Vagina (tissue), 2 donors: ENCODE measurements around the gene PRRT4.

ENCODE experiments used
- POLR2A ChIP-seq, 2 donors: fragments of 450-650 bp; IDR thresholded peaks; one replicate each; pipeline ENCODE4 v1.6.1; 2017; ENCODE audit warnings: antibody characterized with exemption in 2 of 2, mild to moderate bottlenecking in 2 of 2, moderate library complexity in 2 of 2
- POLR2AphosphoS5 ChIP-seq, 2 donors: sonication (generic); formaldehyde crosslinking; IDR thresholded peaks; one replicate each; pipeline ENCODE4 v1.9.0; 2017; ENCODE audit warnings: antibody characterized with exemption in 2 of 2, mild to moderate bottlenecking in 2 of 2, low read depth in 1 of 2; ENCODE audit not compliant: insufficient read depth in 1 of 2
- TF ChIP-seq, protein P1 (sequence below), 3 experiments: fragments of 450-650 bp in 2 of 3; fragments of 200-600 bp in 1 of 3; sonication (generic) in 1 of 3; IDR thresholded peaks; one replicate each; pipeline ENCODE4 v1.5.1; 2017 to 2019; ENCODE audit warnings: antibody characterized with exemption in 3 of 3, mild to moderate bottlenecking in 2 of 3, moderate library complexity in 2 of 3

DNA sequence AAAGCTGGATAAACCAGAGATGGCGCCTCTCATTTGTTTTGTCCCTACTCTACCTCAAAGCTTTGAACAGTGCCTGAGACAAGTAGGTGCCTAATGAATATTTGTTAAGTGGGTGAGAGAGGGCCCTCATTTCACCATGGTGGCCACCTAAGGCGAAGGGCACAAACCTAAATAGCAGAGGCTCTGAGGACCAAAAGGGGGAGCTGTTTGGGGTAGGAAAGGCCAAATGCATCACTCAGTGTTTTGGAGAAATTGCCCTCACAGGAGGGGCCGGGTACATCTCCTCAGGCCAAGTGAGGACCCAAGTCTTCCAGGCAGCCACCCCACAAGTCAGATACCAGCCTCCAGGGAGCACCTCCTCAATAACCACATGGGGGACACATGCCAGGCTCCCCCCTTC, 34.3 kb upstream of the PRRT4 start:
- TF ChIP-seq, protein P1, sequence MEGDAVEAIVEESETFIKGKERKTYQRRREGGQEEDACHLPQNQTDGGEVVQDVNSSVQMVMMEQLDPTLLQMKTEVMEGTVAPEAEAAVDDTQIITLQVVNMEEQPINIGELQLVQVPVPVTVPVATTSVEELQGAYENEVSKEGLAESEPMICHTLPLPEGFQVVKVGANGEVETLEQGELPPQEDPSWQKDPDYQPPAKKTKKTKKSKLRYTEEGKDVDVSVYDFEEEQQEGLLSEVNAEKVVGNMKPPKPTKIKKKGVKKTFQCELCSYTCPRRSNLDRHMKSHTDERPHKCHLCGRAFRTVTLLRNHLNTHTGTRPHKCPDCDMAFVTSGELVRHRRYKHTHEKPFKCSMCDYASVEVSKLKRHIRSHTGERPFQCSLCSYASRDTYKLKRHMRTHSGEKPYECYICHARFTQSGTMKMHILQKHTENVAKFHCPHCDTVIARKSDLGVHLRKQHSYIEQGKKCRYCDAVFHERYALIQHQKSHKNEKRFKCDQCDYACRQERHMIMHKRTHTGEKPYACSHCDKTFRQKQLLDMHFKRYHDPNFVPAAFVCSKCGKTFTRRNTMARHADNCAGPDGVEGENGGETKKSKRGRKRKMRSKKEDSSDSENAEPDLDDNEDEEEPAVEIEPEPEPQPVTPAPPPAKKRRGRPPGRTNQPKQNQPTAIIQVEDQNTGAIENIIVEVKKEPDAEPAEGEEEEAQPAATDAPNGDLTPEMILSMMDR (IDR thresholded peaks at IDR 0.05) = no peak
- TF ChIP-seq POLR2A (IDR thresholded peaks at IDR 0.05) = no peak
- TF ChIP-seq POLR2AphosphoS5 (IDR thresholded peaks at IDR 0.05; ENCODE audit: insufficient read depth in 1 of 2, low read depth in 1 of 2) = no peak
